Measurements from ENCODE around the gene SMCHD1. TPM values are rescaled to one million over a fixed set of nuclear protein-coding genes. Genes with fewer than 3 reads are reported as not detected.

The SMCHD1 gene
- total RNA-seq, 1 experiment from 2014 or later: 48.6 TPM

DNA sequence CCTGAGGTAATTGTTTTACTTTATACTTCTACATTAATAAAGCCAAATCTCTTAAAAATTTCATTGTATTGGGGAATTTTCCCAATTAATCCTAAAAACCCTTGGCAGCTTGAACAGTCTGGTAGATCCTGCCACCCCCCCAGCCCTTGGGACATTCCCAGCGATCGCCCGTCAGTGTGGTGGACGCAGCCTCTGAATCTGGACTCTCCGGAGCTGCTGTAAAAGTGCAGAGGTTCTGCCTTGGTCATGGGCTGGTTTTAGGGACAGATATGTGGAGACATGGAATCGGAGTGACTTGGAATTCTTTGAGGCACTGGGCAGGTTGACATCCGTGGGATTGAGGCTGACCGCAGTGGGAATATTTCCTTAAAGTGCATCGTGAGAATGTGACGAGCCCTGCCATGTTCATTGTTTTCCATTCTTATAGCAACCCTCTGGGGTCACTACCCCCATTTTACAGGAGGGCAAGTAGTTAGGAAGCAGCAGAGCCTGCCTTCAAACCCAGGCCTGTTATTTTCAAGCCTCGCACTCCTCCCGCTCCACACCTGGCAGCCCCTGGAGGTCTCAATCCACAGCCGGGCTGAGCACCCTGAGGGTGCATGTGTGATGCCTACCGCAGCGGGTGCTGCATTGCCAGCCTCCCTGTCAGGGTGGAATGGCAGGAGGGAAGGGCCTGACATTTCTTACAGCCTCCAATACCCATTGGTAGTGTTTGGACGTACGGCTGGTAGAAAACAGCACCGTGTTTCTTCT lies 197.8 kb downstream of the SMCHD1 start:
- H3K79me2 ChIP-seq (ENCODE audit: insufficient read depth, low read length): no peaks in the 10 kb centered on the region
- H4K20me1 ChIP-seq (ENCODE audit: insufficient read depth): no peaks in the 10 kb centered on the region
- no TSS peak for BruUV-seq (replicated peaks)
- no peak overlapping the region for H2AFZ ChIP-seq (ENCODE audit: low read depth, low read length, poor library complexity, severe bottlenecking)
- no peak overlapping the region for H3K4me2 ChIP-seq (ENCODE audit: low read length)
- H3K4me1 ChIP-seq (ENCODE audit: control insufficient read depth in 1 of 2, insufficient read depth in 2 of 2, low read length in 2 of 2): no peaks in the 10 kb centered on the region
- ChIA-PET POLR2A (no interaction called here), CTCF (no interaction called here), RAD21 (ENCODE audit: low non-redundant PET in 1 of 2, low total read pairs in 2 of 2, uncharacterized antibody in 2 of 2, unreplicated experiment in 2 of 2) (no interaction called here)
- H3K36me3 ChIP-seq (ENCODE audit: control insufficient read depth in 1 of 2, insufficient read depth in 2 of 2, low read length in 2 of 2): no peaks in the 10 kb centered on the region
- H3K9ac ChIP-seq (ENCODE audit: low read length): no peak overlapping the region
- no peak overlapping the region for H3K27ac ChIP-seq (ENCODE audit: low read depth, low read length)
- H3K27me3 ChIP-seq (ENCODE audit: insufficient read depth, low read length): no peaks in the 10 kb centered on the region; the same call in 1 of the 2 replicates
- DNase-seq (ENCODE audit: low read depth, low spot score): no peak
- no peak for TF ChIP-seq EZH2phosphoT487 (IDR thresholded peaks at IDR 0.05; ENCODE audit: borderline replicate concordance)
- no peak for TF ChIP-seq RAD21 (IDR thresholded peaks at IDR 0.05; ENCODE audit: low read depth)
- TF ChIP-seq, protein P1, sequence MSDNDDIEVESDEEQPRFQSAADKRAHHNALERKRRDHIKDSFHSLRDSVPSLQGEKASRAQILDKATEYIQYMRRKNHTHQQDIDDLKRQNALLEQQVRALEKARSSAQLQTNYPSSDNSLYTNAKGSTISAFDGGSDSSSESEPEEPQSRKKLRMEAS (IDR thresholded peaks at IDR 0.05): no peak
- no peak for TF ChIP-seq ZFX (IDR thresholded peaks at IDR 0.05)
- TF ChIP-seq SIN3A (IDR thresholded peaks at IDR 0.05; ENCODE audit: low read depth): no peak
- no peak for TF ChIP-seq ZNF274 (IDR thresholded peaks at IDR 0.05; ENCODE audit: low read depth, low read length)
- TF ChIP-seq JUND (IDR thresholded peaks at IDR 0.05): no peak
- TF ChIP-seq, protein P2, sequence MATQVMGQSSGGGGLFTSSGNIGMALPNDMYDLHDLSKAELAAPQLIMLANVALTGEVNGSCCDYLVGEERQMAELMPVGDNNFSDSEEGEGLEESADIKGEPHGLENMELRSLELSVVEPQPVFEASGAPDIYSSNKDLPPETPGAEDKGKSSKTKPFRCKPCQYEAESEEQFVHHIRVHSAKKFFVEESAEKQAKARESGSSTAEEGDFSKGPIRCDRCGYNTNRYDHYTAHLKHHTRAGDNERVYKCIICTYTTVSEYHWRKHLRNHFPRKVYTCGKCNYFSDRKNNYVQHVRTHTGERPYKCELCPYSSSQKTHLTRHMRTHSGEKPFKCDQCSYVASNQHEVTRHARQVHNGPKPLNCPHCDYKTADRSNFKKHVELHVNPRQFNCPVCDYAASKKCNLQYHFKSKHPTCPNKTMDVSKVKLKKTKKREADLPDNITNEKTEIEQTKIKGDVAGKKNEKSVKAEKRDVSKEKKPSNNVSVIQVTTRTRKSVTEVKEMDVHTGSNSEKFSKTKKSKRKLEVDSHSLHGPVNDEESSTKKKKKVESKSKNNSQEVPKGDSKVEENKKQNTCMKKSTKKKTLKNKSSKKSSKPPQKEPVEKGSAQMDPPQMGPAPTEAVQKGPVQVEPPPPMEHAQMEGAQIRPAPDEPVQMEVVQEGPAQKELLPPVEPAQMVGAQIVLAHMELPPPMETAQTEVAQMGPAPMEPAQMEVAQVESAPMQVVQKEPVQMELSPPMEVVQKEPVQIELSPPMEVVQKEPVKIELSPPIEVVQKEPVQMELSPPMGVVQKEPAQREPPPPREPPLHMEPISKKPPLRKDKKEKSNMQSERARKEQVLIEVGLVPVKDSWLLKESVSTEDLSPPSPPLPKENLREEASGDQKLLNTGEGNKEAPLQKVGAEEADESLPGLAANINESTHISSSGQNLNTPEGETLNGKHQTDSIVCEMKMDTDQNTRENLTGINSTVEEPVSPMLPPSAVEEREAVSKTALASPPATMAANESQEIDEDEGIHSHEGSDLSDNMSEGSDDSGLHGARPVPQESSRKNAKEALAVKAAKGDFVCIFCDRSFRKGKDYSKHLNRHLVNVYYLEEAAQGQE (IDR thresholded peaks at IDR 0.05; ENCODE audit: low read depth): no peak
- TF ChIP-seq EGR1 (IDR thresholded peaks at IDR 0.05; ENCODE audit: low read depth): no peak
- TF ChIP-seq EZH2 (IDR thresholded peaks at IDR 0.05): no peak
- no peak overlapping the region for H3K4me3 ChIP-seq (replicated peaks in 1 of 2; ENCODE audit: low read depth in 1 of 2, low read length in 2 of 2)
- no peak for ATAC-seq
- intact Hi-C loops (cut with micrococcal nuclease): no loop called here
- no peaks in the 10 kb centered on the region for H3K9me3 ChIP-seq (ENCODE audit: control insufficient read depth in 1 of 2, insufficient read depth in 1 of 2, low read depth in 1 of 2, low read length in 2 of 2)
- H3K9me2 ChIP-seq (ENCODE audit: insufficient read depth): no peaks in the 10 kb centered on the region
